Left lung (tissue), 10 donors: Measurements from ENCODE around the gene SPATA46. TPM values are rescaled to one million over a fixed set of nuclear protein-coding genes. Genes with fewer than 3 reads are reported as not detected.

ENCODE experiments used
- ATAC-seq: fragments of 200-7000 bp; cut with Tn5 transposase; one replicate; pipeline ENCODE4 v1.9.1; 2020; ENCODE audit warnings: moderate library complexity
- DNase-seq, 4 donors: peaks; one replicate each; pipeline ENCODE4 v3.0.0-alpha.2; 2013 to 2020
- H3K27ac ChIP-seq, 2 donors: fragments of 200-600 bp; sonication (generic) in 1 of 2; one replicate each; pipeline versions ENCODE4 v1.5.0 to v1.8.0; 2020 to 2021
- H3K27me3 ChIP-seq, 2 donors: fragments of 200-600 bp; sonication (generic) in 1 of 2; one replicate each; pipeline versions ENCODE4 v1.5.0 to v1.8.0; 2020 to 2021
- H3K36me3 ChIP-seq, 2 donors: fragments of 200-600 bp; sonication (generic) in 1 of 2; one replicate each; pipeline versions ENCODE4 v1.5.0 to v1.8.0; 2020 to 2021
- H3K4me1 ChIP-seq, 2 donors: fragments of 200-600 bp; one replicate each; pipeline ENCODE4 v1.8.0; 2021
- H3K4me3 ChIP-seq, 2 donors: fragments of 200-600 bp; sonication (generic) in 1 of 2; one replicate each; pipeline versions ENCODE4 v1.5.0 to v1.8.0; 2020 to 2021; ENCODE audit warnings: mild to moderate bottlenecking in 1 of 2
- H3K9me3 ChIP-seq, 2 donors: fragments of 200-600 bp; sonication (generic) in 1 of 2; one replicate each; pipeline versions ENCODE4 v1.5.0 to v1.8.0; 2020 to 2021
- intact Hi-C, 2 donors: fragments of 100-400 bp; cut with DNase I; formaldehyde crosslinking; loops; one replicate each; pipeline versions ENCODE4 v1.11.2 to v1.14.2; 2022
- polyA plus RNA-seq, 6 donors: library from polyadenylated mRNA; unstranded; fragments of 120-200 nt; gene quantifications; one replicate each; pipeline ENCODE4 v1.2.1, GENCODE V29; 2013; ENCODE audit not compliant: insufficient read length in 6 of 6
- total RNA-seq, 2 donors: library from RNA; stranded (reverse); fragmentation: NEBNext Ultra II Directional; extraction: Animal tissue kit (Norgen Biotek cat#: 25700); gene quantifications; one replicate each; pipeline ENCODE4 v1.2.1, GENCODE V29; 2021
- TF ChIP-seq, protein P1 (sequence below), 2 donors: fragments of 200-600 bp; sonication (generic) in 1 of 2; IDR thresholded peaks; one replicate each; pipeline versions ENCODE4 v1.5.0 to v1.8.0; 2021; ENCODE audit warnings: antibody characterized with exemption in 2 of 2
- donor health status: DM: no; HTN: yes; CAD: no.
- donor health status: DM: no; HTN: no; CAD: no.

SPATA46 gene
- total and polyA plus RNA-seq, 8 donors: 0.47 to 1.1 (median 0.73) TPM; not detected in 2

- peak overlapping the region in 1 of 2 donors; percentile 33 for H3K27ac ChIP-seq
- no peaks in the 10 kb centered on the region for H3K4me1 ChIP-seq
- no peak for DNase-seq
- intact Hi-C loops: no loop called here
- no peaks in the 10 kb centered on the region for H3K27me3 ChIP-seq
- H3K4me3 ChIP-seq: no peak overlapping the region
- no peaks in the 10 kb centered on the region for H3K9me3 ChIP-seq
- ATAC-seq: no peak
- no peaks in the 10 kb centered on the region for H3K36me3 ChIP-seq
- TF ChIP-seq, protein P1, sequence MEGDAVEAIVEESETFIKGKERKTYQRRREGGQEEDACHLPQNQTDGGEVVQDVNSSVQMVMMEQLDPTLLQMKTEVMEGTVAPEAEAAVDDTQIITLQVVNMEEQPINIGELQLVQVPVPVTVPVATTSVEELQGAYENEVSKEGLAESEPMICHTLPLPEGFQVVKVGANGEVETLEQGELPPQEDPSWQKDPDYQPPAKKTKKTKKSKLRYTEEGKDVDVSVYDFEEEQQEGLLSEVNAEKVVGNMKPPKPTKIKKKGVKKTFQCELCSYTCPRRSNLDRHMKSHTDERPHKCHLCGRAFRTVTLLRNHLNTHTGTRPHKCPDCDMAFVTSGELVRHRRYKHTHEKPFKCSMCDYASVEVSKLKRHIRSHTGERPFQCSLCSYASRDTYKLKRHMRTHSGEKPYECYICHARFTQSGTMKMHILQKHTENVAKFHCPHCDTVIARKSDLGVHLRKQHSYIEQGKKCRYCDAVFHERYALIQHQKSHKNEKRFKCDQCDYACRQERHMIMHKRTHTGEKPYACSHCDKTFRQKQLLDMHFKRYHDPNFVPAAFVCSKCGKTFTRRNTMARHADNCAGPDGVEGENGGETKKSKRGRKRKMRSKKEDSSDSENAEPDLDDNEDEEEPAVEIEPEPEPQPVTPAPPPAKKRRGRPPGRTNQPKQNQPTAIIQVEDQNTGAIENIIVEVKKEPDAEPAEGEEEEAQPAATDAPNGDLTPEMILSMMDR (IDR thresholded peaks at IDR 0.05): no peak
These were observed 3.6 kb downstream of the SPATA46 start for GRCh38 chr1:162373072-162373427.

DNA sequence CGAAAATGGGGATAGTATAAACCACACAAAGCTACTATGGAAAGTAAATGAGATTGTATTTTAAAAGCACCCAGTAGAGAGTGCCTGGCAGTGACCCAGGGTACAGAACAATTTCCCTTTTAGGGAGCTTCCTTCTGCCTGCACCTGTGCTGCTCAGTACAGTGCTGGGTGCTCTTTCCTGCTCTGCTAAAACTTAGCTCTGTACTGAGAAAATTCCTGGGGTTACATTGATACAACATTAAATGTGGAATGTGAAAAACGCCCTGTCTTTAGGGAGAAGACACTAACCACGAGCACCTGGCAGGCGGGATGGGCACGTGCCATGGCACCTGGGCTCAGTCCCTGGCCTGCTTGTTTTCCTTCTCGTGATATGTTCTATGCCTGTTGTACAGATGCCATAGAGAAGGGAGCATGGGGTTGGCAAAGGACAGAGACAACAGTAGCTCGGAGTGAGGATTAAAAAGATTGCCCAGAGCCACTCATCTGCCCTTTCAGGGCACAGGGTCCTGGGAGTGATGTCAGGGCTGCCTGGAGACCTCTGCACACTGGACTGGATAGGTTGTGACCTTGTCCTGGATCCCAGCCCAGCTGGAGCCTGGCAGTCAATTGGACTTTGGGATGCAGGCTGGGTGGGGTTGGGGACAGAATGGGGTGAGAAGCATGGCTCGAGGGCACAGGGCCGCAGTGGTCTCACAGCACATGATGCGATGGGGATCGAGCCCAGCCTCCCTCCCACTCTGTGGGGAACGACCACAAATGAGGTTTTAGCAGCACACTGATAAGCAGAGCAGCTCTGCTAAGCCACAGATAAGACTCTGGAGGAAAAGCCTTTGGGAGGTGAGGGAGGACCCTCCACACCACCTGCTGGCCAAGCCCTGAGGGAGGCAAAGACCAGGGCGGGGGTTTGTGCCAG lies 4.2 kb downstream of the SPATA46 start:
- DNase-seq (no peak), ATAC-seq (no peak)
- H3K27ac ChIP-seq: no peak overlapping the region
- intact Hi-C loops: no loop called here
- H3K9me3 ChIP-seq: no peaks in the 10 kb centered on the region
- TF ChIP-seq, protein P1 (IDR thresholded peaks at IDR 0.05): no peak
- H3K36me3 ChIP-seq: peaks cover 0 to under 1% of the 10 kb centered on the region in 2 donors
- H3K4me3 ChIP-seq: no peak overlapping the region
- H3K27me3 ChIP-seq: no peaks in the 10 kb centered on the region
- no peaks in the 10 kb centered on the region for H3K4me1 ChIP-seq

- Histone ChIP-seq H3K27me3 (no peaks in the 10 kb centered on the region), H3K27ac (no peak overlapping the region), H3K4me3 (no peak overlapping the region), H3K9me3 (no peaks in the 10 kb centered on the region), H3K4me1 (no peaks in the 10 kb centered on the region), H3K36me3 (peaks cover 0 to 5% of the 10 kb centered on the region in 2 donors)
- no peak for ATAC-seq
- no peak for DNase-seq
- TF ChIP-seq, protein P1 (IDR thresholded peaks at IDR 0.05): no peak
- intact Hi-C loops: no loop called here
These were observed 5.0 kb downstream of the SPATA46 start for GRCh38 chr1:162371611-162372010.

- no peak for ATAC-seq
- TF ChIP-seq, protein P1 (IDR thresholded peaks at IDR 0.05): no peak
- Histone ChIP-seq H3K36me3 (peaks cover 0 to 5% of the 10 kb centered on the region in 2 donors), H3K27me3 (no peaks in the 10 kb centered on the region), H3K9me3 (no peaks in the 10 kb centered on the region), H3K27ac (no peak overlapping the region), H3K4me3 (no peak overlapping the region), H3K4me1 (no peaks in the 10 kb centered on the region)
- intact Hi-C loops: no loop called here
- no peak for DNase-seq
These were observed 5.9 kb downstream of the SPATA46 start for GRCh38 chr1:162370721-162371120.

GRCh38 chr1:162370161-162370560 lies 6.5 kb downstream of the SPATA46 start:
- Histone ChIP-seq H3K27ac (no peak overlapping the region), H3K9me3 (no peaks in the 10 kb centered on the region), H3K4me3 (no peak overlapping the region), H3K36me3 (peaks cover 0 to 5% of the 10 kb centered on the region in 2 donors), H3K4me1 (no peaks in the 10 kb centered on the region), H3K27me3 (no peaks in the 10 kb centered on the region)
- intact Hi-C loops: no loop called here
- no peak for ATAC-seq
- TF ChIP-seq, protein P1 (IDR thresholded peaks at IDR 0.05): no peak
- no peak for DNase-seq
